ENCODE measurements around the gene GALK1. TPM values are rescaled to one million over a fixed set of nuclear protein-coding genes. Genes with fewer than 3 reads are reported as not detected.

Gene GALK1
- total and polyA plus RNA-seq, 3 experiments from 2014 or later = 19.7 to 39.7 (median 33.2) TPM

DNA sequence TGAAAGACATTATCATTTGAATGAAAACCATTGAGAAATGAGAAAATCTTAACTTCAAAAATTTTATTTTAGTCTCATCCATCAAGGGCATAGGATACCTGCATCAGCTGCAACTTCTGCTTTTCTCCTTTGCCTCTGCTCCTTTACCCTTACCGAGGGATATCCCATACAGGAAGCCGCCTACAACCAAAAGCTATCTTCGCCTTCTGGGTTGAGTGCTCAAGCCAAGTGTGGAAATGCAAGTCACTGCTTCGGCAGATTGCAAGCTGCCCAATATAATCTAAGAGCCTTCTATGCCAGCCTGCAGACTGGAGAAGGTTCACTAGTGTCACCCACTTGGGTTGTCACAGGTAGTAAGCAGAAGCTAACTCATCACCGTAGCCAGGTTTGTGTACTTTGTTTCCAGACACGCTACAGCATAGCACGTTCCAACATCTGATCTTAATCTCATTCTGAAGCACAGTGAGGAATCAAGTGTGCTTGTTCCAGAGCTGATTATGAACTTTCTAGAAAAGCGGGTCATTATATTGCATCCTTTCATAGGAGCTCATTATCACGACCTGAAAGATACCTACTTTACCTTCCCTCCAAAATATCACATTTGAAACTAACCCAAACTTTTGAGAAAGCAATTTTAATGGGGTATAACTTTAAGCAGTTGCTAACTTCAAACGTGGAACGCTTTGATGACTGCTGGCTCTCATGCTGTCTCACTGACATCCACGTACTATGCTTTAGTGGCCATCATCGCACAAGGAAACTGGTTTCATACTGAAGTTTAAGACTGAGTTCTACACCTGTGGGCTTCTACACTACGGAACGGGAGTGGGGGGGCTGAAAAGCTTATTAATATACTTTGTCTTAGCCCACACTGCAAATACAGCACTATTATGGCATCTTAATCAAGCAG lies 11.6 kb upstream of the GALK1 start:
- H3K4me1 ChIP-seq (ENCODE audit: insufficient read depth, low read length) = peaks cover 20% of the 10 kb centered on the region
- Mint-ChIP-seq H3K27me3 (peaks cover 0 to 14% of the 10 kb centered on the region in 2 donors), H3K36me3 (peaks cover 19 to 38% (median 20%) of the 10 kb centered on the region in 3 donors), H3K4me3 (peak overlapping the region; percentile 93 to 100 (median 98)), H3K4me1 (peaks cover 40 to 50% (median 42%) of the 10 kb centered on the region in 3 donors), H3K27ac (peak overlapping the region; percentile 34 to 91 (median 81)), H3K9me3 (peaks cover 0 to 2% (median 0%) of the 10 kb centered on the region in 5 donors)
- peak overlapping the region; percentile 86 for H3K4me3 ChIP-seq (ENCODE audit: low read length)
- peak overlapping the region; percentile 0 for H3K27ac ChIP-seq (ENCODE audit: low read depth, low read length)
- ChIA-PET CTCF (interaction anchor here (0.9 to 4.8 kb wide), 7 partner anchors 9 to 79 kb away, joined by 3 to 47 read pairs (median 4); partner anchors contain the start of genes GALK1 and WBP2), POLR2A (interaction anchor here (0.6 to 5.9 kb wide), 14 partner anchors 9 to 748 kb away, joined by 3 to 79 read pairs (median 4); partner anchors contain the start of genes GALK1, TRIM65, UNK and WBP2)
- peak in 2 of 5 donors; percentile 13 to 27 for DNase-seq
- peaks cover 21% of the 10 kb centered on the region for H3K36me3 ChIP-seq (ENCODE audit: insufficient read depth, low read length)
- H3K27me3 ChIP-seq (ENCODE audit: insufficient read depth, low read length, poor library complexity, severe bottlenecking) = no peaks in the 10 kb centered on the region
- H3K9me3 ChIP-seq (ENCODE audit: low read length) = no peaks in the 10 kb centered on the region

GRCh38 chr17:75774991-75775668 lies 10.1 kb upstream of the GALK1 start:
- peaks cover 19 to 38% (median 20%) of the 10 kb centered on the region in 3 donors for H3K36me3 Mint-ChIP-seq
- H3K27ac ChIP-seq (ENCODE audit: low read depth, low read length) = no peak overlapping the region
- DNase-seq = no peak

GRCh38 chr17:75774471-75774990 lies 9.5 kb upstream of the GALK1 start:
- Histone ChIP-seq H3K4me1 (ENCODE audit: insufficient read depth, low read length) (peaks cover 20% of the 10 kb centered on the region), H3K27ac (ENCODE audit: low read depth, low read length) (no peak overlapping the region), H3K4me3 (ENCODE audit: low read length) (no peak overlapping the region), H3K9me3 (ENCODE audit: low read length) (no peaks in the 10 kb centered on the region), H3K36me3 (ENCODE audit: insufficient read depth, low read length) (peaks cover 21% of the 10 kb centered on the region), H3K27me3 (ENCODE audit: insufficient read depth, low read length, poor library complexity, severe bottlenecking) (no peaks in the 10 kb centered on the region)
- Mint-ChIP-seq H3K27ac (peak overlapping the region in 6 of 8 donors; percentile 24 to 90 (median 83)), H3K27me3 (peaks cover 0 to 11% of the 10 kb centered on the region in 2 donors), H3K9me3 (peaks cover 0 to under 1% (median 0%) of the 10 kb centered on the region in 5 donors), H3K4me1 (peaks cover 33 to 39% (median 35%) of the 10 kb centered on the region in 3 donors), H3K36me3 (peaks cover 17 to 36% (median 18%) of the 10 kb centered on the region in 3 donors), H3K4me3 (peak overlapping the region in 2 of 7 donors; percentile 32 to 88)
- no peak for DNase-seq
- POLR2A ChIA-PET = interaction anchor here (0.8 to 5.9 kb wide), 7 partner anchors 9 to 75 kb away, joined by 3 to 79 read pairs (median 5); partner anchors contain the start of genes GALK1 and UNK
- CTCF ChIA-PET = interaction anchor here (0.8 to 4.8 kb wide), 6 partner anchors 10 to 53 kb away, joined by 3 to 47 read pairs (median 10); partner anchors contain the start of gene GALK1

More at GRCh38 chr17:75774991-75775668, 10.1 kb upstream of the GALK1 start:
- H3K27ac Mint-ChIP-seq = peak overlapping the region in 6 of 8 donors; percentile 33 to 85 (median 76)
- peak overlapping the region in 2 of 7 donors; percentile 93 to 99 for H3K4me3 Mint-ChIP-seq
- peaks cover 0 to 2% (median 0%) of the 10 kb centered on the region in 5 donors for H3K9me3 Mint-ChIP-seq
- peaks cover 20% of the 10 kb centered on the region for H3K4me1 ChIP-seq (ENCODE audit: insufficient read depth, low read length)
- H3K4me1 Mint-ChIP-seq = peaks cover 39 to 45% (median 41%) of the 10 kb centered on the region in 3 donors
- peaks cover 0 to 14% of the 10 kb centered on the region in 2 donors for H3K27me3 Mint-ChIP-seq
- H3K9me3 ChIP-seq (ENCODE audit: low read length) = no peaks in the 10 kb centered on the region
- H3K36me3 ChIP-seq (ENCODE audit: insufficient read depth, low read length) = peaks cover 21% of the 10 kb centered on the region
- no peaks in the 10 kb centered on the region for H3K27me3 ChIP-seq (ENCODE audit: insufficient read depth, low read length, poor library complexity, severe bottlenecking)
- CTCF ChIA-PET = interaction anchor here (1.2 to 4.8 kb wide), 6 partner anchors 10 to 70 kb away, joined by 3 to 47 read pairs (median 7); partner anchors contain the start of gene GALK1
- H3K4me3 ChIP-seq (ENCODE audit: low read length) = no peak overlapping the region
- POLR2A ChIA-PET = interaction anchor here (0.8 to 5.9 kb wide), 6 partner anchors 8 to 74 kb away, joined by 3 to 79 read pairs (median 4); partner anchors contain the start of genes GALK1 and UNK

GRCh38 chr17:75773808-75774470 lies 8.9 kb upstream of the GALK1 start:
- H3K36me3 Mint-ChIP-seq = peaks cover 16 to 35% (median 18%) of the 10 kb centered on the region in 3 donors
- CTCF ChIA-PET = interaction anchor here (0.8 to 3.2 kb wide), 8 partner anchors 9 to 122 kb away, joined by 3 to 11 read pairs (median 6); partner anchors contain the start of genes GALK1 and TRIM65

GRCh38 chr17:75773121-75773807 lies 8.3 kb upstream of the GALK1 start:
- Mint-ChIP-seq H3K4me3 (no peak overlapping the region), H3K36me3 (peaks cover 10 to 28% (median 12%) of the 10 kb centered on the region in 3 donors), H3K27ac (no peak overlapping the region), H3K27me3 (peaks cover 0 to 3% of the 10 kb centered on the region in 2 donors), H3K4me1 (peaks cover 30 to 34% (median 30%) of the 10 kb centered on the region in 3 donors), H3K9me3 (no peaks in the 10 kb centered on the region)
- ChIA-PET CTCF (interaction anchor here (1.1 to 3.2 kb wide), 7 partner anchors 9 to 123 kb away, joined by 3 to 11 read pairs (median 8); partner anchors contain the start of genes GALK1 and TRIM65), POLR2A (interaction anchor here (1.2 to 1.9 kb wide), 2 partner anchors 8 to 60 kb away, joined by 6 to 9 read pairs; partner anchors contain the start of gene GALK1)
- Histone ChIP-seq H3K36me3 (ENCODE audit: insufficient read depth, low read length) (peaks cover 13% of the 10 kb centered on the region), H3K27me3 (ENCODE audit: insufficient read depth, low read length, poor library complexity, severe bottlenecking) (no peaks in the 10 kb centered on the region), H3K27ac (ENCODE audit: low read depth, low read length) (no peak overlapping the region), H3K9me3 (ENCODE audit: low read length) (no peaks in the 10 kb centered on the region), H3K4me3 (ENCODE audit: low read length) (no peak overlapping the region), H3K4me1 (ENCODE audit: insufficient read depth, low read length) (peaks cover 20% of the 10 kb centered on the region)
- no peak for DNase-seq

More at GRCh38 chr17:75773808-75774470, 8.9 kb upstream of the GALK1 start:
- POLR2A ChIA-PET = interaction anchor here (1.1 to 1.9 kb wide), 4 partner anchors 9 to 75 kb away, joined by 3 to 9 read pairs (median 4); partner anchors contain the start of gene GALK1
- no peak for DNase-seq
- peaks cover 0 to 10% of the 10 kb centered on the region in 2 donors for H3K27me3 Mint-ChIP-seq
- no peaks in the 10 kb centered on the region for H3K9me3 Mint-ChIP-seq
- Histone ChIP-seq H3K4me3 (ENCODE audit: low read length) (no peak overlapping the region), H3K36me3 (ENCODE audit: insufficient read depth, low read length) (peaks cover 20% of the 10 kb centered on the region), H3K27ac (ENCODE audit: low read depth, low read length) (no peak overlapping the region), H3K4me1 (ENCODE audit: insufficient read depth, low read length) (peaks cover 20% of the 10 kb centered on the region), H3K27me3 (ENCODE audit: insufficient read depth, low read length, poor library complexity, severe bottlenecking) (no peaks in the 10 kb centered on the region), H3K9me3 (ENCODE audit: low read length) (no peaks in the 10 kb centered on the region)
- peak overlapping the region in 1 of 8 donors; percentile 83 for H3K27ac Mint-ChIP-seq
- peak overlapping the region in 1 of 7 donors; percentile 88 for H3K4me3 Mint-ChIP-seq
- peaks cover 33 to 38% (median 35%) of the 10 kb centered on the region in 3 donors for H3K4me1 Mint-ChIP-seq

- ChIA-PET CTCF (interaction anchor here (3.0 to 3.2 kb wide), 2 partner anchors 18 to 22 kb away, joined by 10 to 11 read pairs; no protein-coding TSS in a partner anchor), POLR2A (no interaction called here)
- H3K36me3 ChIP-seq (ENCODE audit: insufficient read depth, low read length) = peaks cover 3% of the 10 kb centered on the region
- H3K4me3 ChIP-seq (ENCODE audit: low read length) = no peak overlapping the region
- H3K27me3 Mint-ChIP-seq = no peaks in the 10 kb centered on the region
- no peaks in the 10 kb centered on the region for H3K27me3 ChIP-seq (ENCODE audit: insufficient read depth, low read length, poor library complexity, severe bottlenecking)
- no peaks in the 10 kb centered on the region for H3K9me3 Mint-ChIP-seq
- H3K4me3 Mint-ChIP-seq = peak overlapping the region in 1 of 7 donors; percentile 2
- peaks cover 7% of the 10 kb centered on the region for H3K4me1 ChIP-seq (ENCODE audit: insufficient read depth, low read length)
- no peak overlapping the region for H3K27ac ChIP-seq (ENCODE audit: low read depth, low read length)
- H3K9me3 ChIP-seq (ENCODE audit: low read length) = no peaks in the 10 kb centered on the region
- H3K27ac Mint-ChIP-seq = no peak overlapping the region
- H3K36me3 Mint-ChIP-seq = peaks cover 0 to 11% (median 0%) of the 10 kb centered on the region in 3 donors
- DNase-seq = no peak
- peaks cover 13 to 18% (median 15%) of the 10 kb centered on the region in 3 donors for H3K4me1 Mint-ChIP-seq
These were observed 6.6 kb upstream of the GALK1 start for GRCh38 chr17:75771334-75772281.

All from CD8-positive, alpha-beta memory T cell (primary cell).